Posterior cingulate gyrus (tissue), 11 donors: ENCODE data around the gene DOP1B.

Experiments
- DNase-seq, 10 donors: peaks; one replicate each; pipeline versions ENCODE4 v3.0.0 to v3.0.0-alpha.2; 2020 to 2021; ENCODE audit warnings: mixed read lengths in 3 of 10
- intact Hi-C: fragments of 100-400 bp; cut with DNase I; formaldehyde crosslinking; loops from one replicate; pipeline ENCODE4 v1.15.1; 2023

The DOP1B gene

GRCh38 chr21:36167541-36167940 is 10.9 kb downstream of the DOP1B start:
- no peak for DNase-seq
- intact Hi-C loops = no loop called here

GRCh38 chr21:36169470-36170128 is 13.0 kb downstream of the DOP1B start:
- intact Hi-C loops = no loop called here
- peak in 5 of 10 donors; percentile 38 to 90 (median 81) for DNase-seq

DNA sequence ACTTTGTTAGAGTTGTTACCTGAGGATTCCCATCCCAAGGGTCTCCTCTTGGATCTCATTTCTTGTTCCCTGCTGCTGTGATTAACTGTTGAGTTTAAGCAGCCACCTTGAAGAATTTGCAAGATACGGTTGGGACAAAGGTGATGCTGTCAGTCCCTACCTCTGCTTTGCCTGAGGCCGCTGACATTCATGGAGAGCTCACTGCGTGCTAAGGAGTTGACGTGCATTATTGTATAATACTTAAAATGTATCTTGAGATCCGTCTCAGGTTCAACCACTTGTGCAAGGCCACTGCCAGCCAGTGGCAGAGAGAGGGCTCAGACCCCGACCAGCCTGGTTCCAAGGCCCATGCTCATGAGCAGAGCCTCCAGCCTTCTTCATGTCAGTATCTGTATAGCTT is 14.2 kb downstream of the DOP1B start:
- intact Hi-C loops = no loop called here

DNA sequence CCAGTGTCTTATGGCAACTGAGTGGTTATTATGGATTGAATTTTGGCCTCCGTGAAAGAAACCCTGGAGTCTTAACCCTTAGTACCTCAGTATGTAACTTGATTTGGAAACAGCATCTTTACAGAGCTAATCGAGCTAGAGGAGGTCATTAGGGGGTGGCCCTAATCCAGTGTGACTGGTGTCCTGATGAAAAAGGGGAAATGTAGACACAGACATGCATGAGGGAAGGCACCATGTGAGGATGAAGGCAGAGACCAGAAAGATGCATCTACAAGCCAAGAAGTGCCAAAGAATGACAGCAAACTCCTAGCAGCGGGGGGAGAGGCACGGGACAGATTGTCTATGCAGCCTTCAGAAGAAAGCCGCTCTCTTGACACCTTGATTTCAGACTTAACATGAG is 14.7 kb downstream of the DOP1B start:
- peak in 1 of 10 donors; percentile 19 for DNase-seq
- intact Hi-C loops = no loop called here

More for the DNA sequence above, 14.2 kb downstream of the DOP1B start:
- DNase-seq = peak in 1 of 10 donors; percentile 16

GRCh38 chr21:36171741-36172331 is 15.2 kb downstream of the DOP1B start:
- intact Hi-C loops = no loop called here
- peak in 1 of 10 donors; percentile 66 for DNase-seq

GRCh38 chr21:36174780-36175179 is 18.2 kb downstream of the DOP1B start:
- intact Hi-C loops = no loop called here
- DNase-seq = peak in 1 of 10 donors; percentile 43

DNA sequence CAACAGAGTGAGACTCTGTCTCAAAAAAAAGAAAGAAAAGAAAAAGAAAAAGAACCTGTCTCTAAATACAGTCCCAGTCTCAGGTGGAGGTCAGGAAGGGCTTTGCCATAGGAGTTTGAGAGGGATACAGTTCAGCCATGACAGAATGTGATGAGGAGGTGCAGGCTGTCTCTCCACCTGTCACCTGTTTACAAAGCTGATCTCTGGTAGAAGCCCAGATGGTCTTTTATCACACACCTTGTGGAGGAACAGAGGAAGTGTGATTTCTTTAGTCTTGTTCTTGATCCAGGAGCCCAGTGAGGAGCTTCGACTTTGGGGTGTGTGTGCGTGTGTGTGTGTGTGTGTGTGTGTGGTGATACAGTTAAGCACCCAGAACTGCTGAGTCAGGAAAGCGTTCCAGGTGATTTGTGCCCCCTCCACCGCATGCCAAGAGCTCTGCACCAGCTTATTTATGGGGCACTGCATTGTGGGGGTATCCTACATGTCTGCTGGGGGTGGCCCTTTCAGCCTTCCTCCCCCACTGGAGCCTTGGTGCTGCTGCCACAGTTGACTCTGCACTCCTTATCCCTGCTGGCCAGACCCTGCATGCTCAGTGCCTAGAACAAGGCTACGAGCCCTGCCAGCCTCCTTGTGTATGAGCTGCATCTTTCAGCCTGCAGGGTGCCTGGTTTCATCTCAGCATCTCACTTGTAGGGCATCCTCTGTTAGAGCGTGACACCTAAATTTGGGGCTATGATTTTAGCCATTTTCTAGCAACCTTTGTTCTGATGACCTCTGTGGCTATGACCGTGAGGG is 19.3 kb downstream of the DOP1B start:
- intact Hi-C loops = no loop called here
- peak in 2 of 10 donors; percentile 27 to 80 for DNase-seq

DNA sequence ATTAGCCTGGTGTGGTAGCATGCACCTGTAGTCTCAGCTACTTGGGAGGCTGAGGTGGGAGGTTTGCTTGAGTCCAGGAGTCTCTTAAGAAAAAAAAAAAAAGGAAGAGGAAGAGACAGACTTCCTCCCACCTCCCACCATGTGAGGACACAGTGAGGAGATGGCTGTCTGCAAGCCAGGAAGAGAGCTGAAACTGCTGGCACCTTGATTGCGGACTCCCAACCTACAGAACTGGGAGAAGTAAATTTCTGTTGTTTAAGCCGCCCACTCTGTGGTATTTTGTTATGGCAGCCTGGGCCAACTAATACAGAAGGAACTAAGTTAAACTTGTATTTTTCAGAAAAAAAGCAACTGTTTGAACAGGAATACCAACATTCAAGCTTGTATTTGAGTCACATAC is 21.7 kb downstream of the DOP1B start:
- intact Hi-C loops = no loop called here
- peak in 1 of 10 donors; percentile 18 for DNase-seq

- DNase-seq = no peak
- intact Hi-C loops = no loop called here
Observed at GRCh38 chr21:36179145-36179544, 22.5 kb downstream of the DOP1B start.

DNA sequence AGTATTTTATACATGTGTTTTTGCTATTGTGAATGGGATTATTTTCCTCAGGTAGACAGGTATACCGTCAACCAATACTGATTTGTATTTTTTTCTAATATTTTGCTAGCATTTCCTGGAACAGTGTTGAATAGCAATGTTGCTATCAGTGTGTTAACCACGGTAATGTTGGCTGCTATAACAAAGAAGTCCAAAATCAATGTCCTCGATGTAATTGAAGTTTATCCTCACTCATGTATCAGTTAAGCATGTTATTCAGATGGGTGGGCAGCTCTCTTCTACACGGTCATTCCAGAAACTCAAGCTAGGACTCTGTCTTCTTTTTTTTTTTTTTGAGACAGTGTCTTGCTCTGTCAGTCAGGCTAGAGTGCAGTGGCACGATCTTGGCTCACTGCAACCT is 24.3 kb downstream of the DOP1B start:
- intact Hi-C loops = no loop called here
- DNase-seq = no peak

DNA sequence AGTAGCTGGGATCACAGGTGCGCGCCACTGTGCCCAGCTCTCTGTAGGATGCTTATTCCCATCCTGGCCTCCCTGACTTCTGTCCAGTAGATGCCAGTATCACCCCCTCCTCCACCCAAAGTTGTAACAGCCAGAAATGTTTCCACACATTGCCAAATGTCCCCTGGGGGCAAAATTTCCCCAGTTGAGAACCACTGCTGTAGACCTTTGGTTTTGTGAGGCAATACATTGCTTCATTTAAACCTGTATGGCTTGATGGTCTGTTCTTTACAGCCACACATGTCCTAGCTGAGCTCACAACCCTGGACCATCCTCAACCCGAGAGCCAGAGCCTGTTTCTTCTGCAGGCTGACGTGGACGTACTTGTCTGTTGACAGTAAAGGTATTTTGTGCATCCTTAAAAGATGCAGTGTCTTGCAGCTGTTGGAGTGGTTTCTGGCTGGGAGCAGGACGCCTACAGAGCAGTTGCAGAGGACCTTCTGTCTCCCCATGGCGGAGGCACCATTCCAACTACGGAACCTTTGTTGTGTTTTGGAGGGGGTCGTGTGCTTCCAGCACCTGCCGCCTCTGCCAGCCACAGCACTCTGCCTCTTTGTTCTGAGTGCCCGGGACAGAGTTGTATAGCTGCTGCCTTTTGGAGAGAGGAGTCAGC is 26.6 kb downstream of the DOP1B start:
- intact Hi-C loops = no loop called here
- peak in 1 of 10 donors; percentile 61 for DNase-seq

- peak in 5 of 10 donors; percentile 24 to 90 (median 78) for DNase-seq
- intact Hi-C loops = no loop called here
Observed at GRCh38 chr21:36184545-36184944, 27.9 kb downstream of the DOP1B start.

DNA sequence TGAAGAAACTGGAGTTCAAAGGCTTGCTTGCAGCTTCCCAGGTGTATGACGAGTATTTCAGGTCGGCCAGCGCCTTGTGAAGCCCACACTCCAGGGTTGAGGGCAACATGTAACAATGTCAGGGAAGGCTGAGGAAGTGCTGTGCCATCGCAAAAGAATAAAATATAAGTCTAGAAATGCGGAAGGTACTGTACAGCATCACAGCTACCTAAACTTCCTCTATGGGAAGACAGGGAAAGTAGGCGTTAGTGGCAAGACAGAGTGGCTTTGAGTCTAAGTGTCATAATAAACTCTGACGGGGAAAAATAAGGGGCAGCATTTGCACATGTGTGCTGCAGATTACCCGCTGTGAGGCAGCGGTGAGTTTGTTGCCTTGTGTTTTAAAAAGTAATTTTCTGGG is 28.9 kb downstream of the DOP1B start:
- intact Hi-C loops = no loop called here
- peak in 1 of 10 donors; percentile 43 for DNase-seq

DNA sequence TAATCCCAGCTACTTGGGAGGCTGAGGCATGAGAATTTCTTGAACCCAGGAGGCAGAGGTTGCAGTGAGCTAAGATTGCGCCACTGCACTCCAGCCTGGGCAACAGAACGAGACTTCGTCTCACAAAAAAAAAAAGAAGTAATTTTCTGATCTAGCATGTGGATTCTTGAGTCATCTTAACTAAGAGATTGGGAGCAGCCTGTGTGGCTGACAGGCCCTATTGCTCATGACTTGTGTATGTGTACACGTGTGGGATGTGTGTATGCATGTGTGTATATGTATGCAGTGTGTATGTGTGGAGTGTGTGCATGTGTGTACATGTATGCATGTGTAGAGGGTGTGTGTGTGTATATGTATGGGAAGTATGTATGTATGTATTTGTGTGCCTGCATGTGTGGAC is 29.5 kb downstream of the DOP1B start:
- peak in 1 of 10 donors; percentile 28 for DNase-seq
- intact Hi-C loops = no loop called here

DNA sequence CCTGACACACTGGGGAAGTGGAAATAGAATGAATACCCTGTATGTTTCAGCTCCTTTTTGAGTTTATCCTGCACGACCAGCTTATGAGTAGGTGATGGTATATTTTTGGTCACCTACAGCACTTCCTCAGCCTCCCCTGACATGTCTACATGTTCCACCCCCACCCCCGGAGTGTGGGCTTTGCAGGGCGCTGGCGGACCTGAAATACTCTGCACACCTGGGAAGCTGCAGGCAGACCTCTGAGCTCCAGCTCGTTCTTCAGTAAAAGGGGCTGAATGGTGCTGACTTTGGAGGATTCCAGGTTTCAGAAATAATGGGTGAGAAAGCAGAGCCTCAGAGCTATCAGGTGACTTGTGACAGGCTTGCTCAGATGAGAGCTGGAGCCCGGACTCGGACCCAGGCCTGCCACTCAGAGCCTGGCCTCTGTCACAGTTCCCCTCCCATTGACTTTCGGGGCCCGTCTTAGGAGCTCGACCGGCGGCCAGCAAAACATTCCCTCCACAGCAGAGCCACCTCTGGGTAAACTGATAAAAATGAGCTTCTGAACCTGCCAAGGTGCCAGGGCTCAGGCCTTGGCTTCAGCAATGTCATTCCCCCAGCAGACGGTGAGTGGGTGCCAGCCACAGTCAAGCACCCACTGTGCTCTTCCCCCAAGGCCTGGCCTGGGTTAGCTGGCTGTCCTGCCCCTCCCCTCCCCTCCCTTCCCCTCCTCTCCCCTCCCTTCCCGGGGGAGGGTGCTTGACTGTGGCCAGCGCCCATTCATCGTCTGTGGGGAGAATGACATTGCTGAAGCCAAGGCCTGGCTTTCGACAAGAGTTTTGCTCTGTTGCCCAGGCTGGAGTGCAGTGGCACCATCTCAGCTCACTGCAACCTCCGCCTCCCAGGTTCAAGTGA is 30.1 kb downstream of the DOP1B start:
- peak in 1 of 10 donors; percentile 77 for DNase-seq
- intact Hi-C loops = no loop called here

GRCh38 chr21:36188081-36188681 is 31.6 kb downstream of the DOP1B start:
- intact Hi-C loops = no loop called here
- DNase-seq = peak in 1 of 10 donors; percentile 75

- intact Hi-C loops = no loop called here
- DNase-seq = no peak
Observed at GRCh38 chr21:36188937-36189336, 32.3 kb downstream of the DOP1B start.

DNA sequence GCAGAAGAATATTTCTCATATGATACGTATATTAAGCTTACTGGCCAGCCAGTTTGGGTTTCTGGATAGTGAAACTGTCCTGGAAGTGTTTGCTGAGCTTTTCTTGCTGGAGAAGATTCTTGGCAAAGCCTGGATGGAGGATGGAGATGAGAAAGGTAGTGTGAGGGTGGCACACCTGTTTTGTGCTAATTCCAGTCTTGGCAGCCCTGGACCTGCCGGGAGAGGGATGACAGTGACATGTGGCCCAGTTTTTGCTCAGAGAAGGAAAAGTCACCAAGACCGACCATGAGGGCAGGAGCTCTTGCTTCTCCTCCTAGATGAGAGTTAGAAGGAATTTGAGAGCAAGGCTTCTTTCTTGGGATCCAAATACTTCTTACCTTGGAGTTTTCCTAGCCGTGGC is 34.1 kb downstream of the DOP1B start:
- intact Hi-C loops = no loop called here
- peak in 1 of 10 donors; percentile 11 for DNase-seq

- peak in 1 of 10 donors; percentile 5 for DNase-seq
- intact Hi-C loops = no loop called here
Observed at GRCh38 chr21:36193200-36193599, 36.6 kb downstream of the DOP1B start.

DNA sequence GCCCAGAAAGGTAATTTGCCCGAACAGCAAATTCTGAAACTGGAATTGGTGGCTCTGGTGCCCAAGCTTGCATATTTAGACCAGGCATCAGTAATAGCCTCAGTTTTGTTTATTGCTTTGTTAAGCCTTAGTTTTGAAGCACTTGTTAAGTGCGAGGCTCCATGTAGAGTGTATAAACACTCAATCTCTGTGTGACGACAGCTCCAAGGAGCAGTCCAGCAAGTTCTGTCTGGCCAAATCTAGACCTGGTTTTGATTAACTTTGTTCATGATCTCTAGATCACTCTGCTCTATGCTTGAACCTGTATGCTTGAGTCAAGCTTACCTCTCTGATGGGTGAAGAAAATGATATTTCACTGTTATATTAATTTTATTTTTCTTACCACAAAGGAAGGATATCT is 37.4 kb downstream of the DOP1B start:
- intact Hi-C loops = no loop called here
- DNase-seq = no peak
